ENCODE results near the gene KPNA1.

The KPNA1 gene

GRCh38 chr3:122514123-122515019, at the start of gene KPNA1:
TSS of gene KPNA1 (minus strand) at chr3:122514939. CDS start at chr3:122496565, 18,374 bp downstream.
- DNase-seq = peak; percentile 91

- DNase-seq = peak; percentile 85
Measured at GRCh38 chr3:122564155-122564912, 49.6 kb upstream of the KPNA1 start, which contains the start of the genes DTX3L and PARP9. TSS of gene DTX3L (plus strand) at chr3:122564338. CDS start at chr3:122564427, 89 bp downstream. TSS of gene PARP9 (minus strand) at chr3:122564300. CDS start at chr3:122559620, 4,680 bp downstream.

- peak; percentile 33 for DNase-seq
Measured at GRCh38 chr3:122563717-122564025, 48.9 kb upstream of the KPNA1 start.

GRCh38 chr3:122562923-122563716, 48.4 kb upstream of the KPNA1 start:
- DNase-seq = no peak

- peak; percentile 82 for DNase-seq
Measured at GRCh38 chr3:122560680-122561079, 45.9 kb upstream of the KPNA1 start.

GRCh38 chr3:122559906-122560305, 45.2 kb upstream of the KPNA1 start:
- DNase-seq = no peak

GRCh38 chr3:122558605-122559004, 43.9 kb upstream of the KPNA1 start:
- no peak for DNase-seq

- no peak for DNase-seq
Measured at GRCh38 chr3:122557356-122557755, 42.6 kb upstream of the KPNA1 start.

- DNase-seq = peak; percentile 3
Measured at GRCh38 chr3:122555275-122556071, 40.7 kb upstream of the KPNA1 start.

GRCh38 chr3:122553171-122553570, 38.4 kb upstream of the KPNA1 start:
- DNase-seq = no peak

- no peak for DNase-seq
Measured at GRCh38 chr3:122548619-122549018, 33.9 kb upstream of the KPNA1 start.

GRCh38 chr3:122548076-122548475, 33.3 kb upstream of the KPNA1 start:
- no peak for DNase-seq

GRCh38 chr3:122546151-122546550, 31.4 kb upstream of the KPNA1 start:
- DNase-seq = no peak

- no peak for DNase-seq
Measured at GRCh38 chr3:122538956-122539490, 24.3 kb upstream of the KPNA1 start.

- no peak for DNase-seq
Measured at GRCh38 chr3:122536632-122537001, 21.9 kb upstream of the KPNA1 start.

GRCh38 chr3:122535964-122536631, 21.4 kb upstream of the KPNA1 start:
- DNase-seq = no peak

- DNase-seq = peak; percentile 13
Measured at GRCh38 chr3:122533931-122534334, 19.2 kb upstream of the KPNA1 start.

GRCh38 chr3:122533480-122533879, 18.7 kb upstream of the KPNA1 start:
- no peak for DNase-seq

GRCh38 chr3:122530164-122530563, 15.4 kb upstream of the KPNA1 start:
- no peak for DNase-seq

GRCh38 chr3:122523317-122523716, 8.6 kb upstream of the KPNA1 start:
- no peak for DNase-seq

- DNase-seq = peak; percentile 48
Measured at GRCh38 chr3:122520861-122521260, 6.1 kb upstream of the KPNA1 start.
